Psoas muscle (tissue), 8 donors: ENCODE data around the gene CHD6. TPM values are rescaled to one million over a fixed set of nuclear protein-coding genes. Genes with fewer than 3 reads are reported as not detected.

ENCODE experiments used
- ATAC-seq, 4 donors: fragments of 200-7000 bp; cut with Tn5 transposase; one replicate each; pipeline ENCODE4 v1.9.1; 2020; ENCODE audit warnings: moderate library complexity in 3 of 4, mild to moderate bottlenecking in 2 of 4
- DNase-seq, 2 donors: peaks; one replicate each; pipeline ENCODE4 v3.0.0-alpha.2; 2020
- H3K27ac ChIP-seq: fragments of 200-600 bp; one replicate; pipeline ENCODE4 v1.8.0; 2022
- H3K27me3 ChIP-seq, 3 donors: fragments of 200-600 bp in 1 of 3; one replicate each; pipeline versions ENCODE4 v1.6.1 to v1.8.0; 2013 to 2022; ENCODE audit warnings: low read length in 2 of 3, mild to moderate bottlenecking in 2 of 3, moderate library complexity in 1 of 3; ENCODE audit not compliant: insufficient read depth in 3 of 3
- H3K36me3 ChIP-seq, 2 donors: fragments of 200-600 bp in 1 of 2; one replicate each; pipeline versions ENCODE4 v1.6.1 to v1.8.0; 2013 to 2022; ENCODE audit warnings: low read depth in 1 of 2, mild to moderate bottlenecking in 1 of 2, moderate library complexity in 1 of 2; ENCODE audit not compliant: insufficient read depth in 1 of 2
- H3K4me1 ChIP-seq: fragments of 200-600 bp; one replicate; pipeline ENCODE4 v1.8.0; 2022
- H3K4me3 ChIP-seq: fragments of 200-600 bp; one replicate; pipeline ENCODE4 v1.8.0; 2022; ENCODE audit warnings: mild to moderate bottlenecking
- H3K9me3 ChIP-seq: fragments of 200-600 bp; one replicate; pipeline ENCODE4 v1.8.0; 2022
- WGBS, 3 donors: extraction: QIAGEN DNeasy Blood & Tissue Kit; methylation state at CpG; one replicate each; pipeline versions ENCODE4 v1.1.6 to v1.1.7; 2013; 5-methylcytosine and 5-hydroxymethylcytosine counted together
- intact Hi-C, 2 donors: fragments of 100-400 bp; cut with DNase I; formaldehyde crosslinking; loops; one replicate each; pipeline versions ENCODE4 v1.11.0 to v1.14.2; 2022
- polyA plus RNA-seq, 3 donors: library from polyadenylated mRNA; stranded (reverse); fragments of 200-250 nt; gene quantifications; one replicate each; pipeline ENCODE4 v1.2.3, GENCODE V29; 2013
- total RNA-seq, 4 donors: library from RNA; stranded (reverse); fragmentation: NEBNext Ultra II Directional in 2 of 4; extraction: Animal tissue kit (Norgen Biotek cat#: 25700) in 2 of 4; gene quantifications; one replicate each; pipeline versions ENCODE4 v1.2.1 to v1.2.4, GENCODE V29; 2021 to 2023
- TF ChIP-seq, protein P1 (sequence below): fragments of 200-600 bp; IDR thresholded peaks from one replicate; pipeline ENCODE4 v1.8.0; 2022; ENCODE audit warnings: antibody characterized with exemption
- donor health status: healthy with polysubstance abuse.
- donor health status: DM: no; HTN: no; CAD: no; lungs with moderate emphysema.
- donor health status: Bipolar disorder and iron deficiency.
- donor health status: healthy.
- donor health status: DM: yes; HTN: yes; CAD: no.
- donor health status: DM: no; HTN: no; CAD: no.
- donor health status: DM: no; HTN: no; CAD: no.
- donor health status: DM: yes; HTN: yes; CAD: no.

The CHD6 gene
- total and polyA plus RNA-seq, 7 donors: 1.7 to 30.4 (median 17.2) TPM

DNA sequence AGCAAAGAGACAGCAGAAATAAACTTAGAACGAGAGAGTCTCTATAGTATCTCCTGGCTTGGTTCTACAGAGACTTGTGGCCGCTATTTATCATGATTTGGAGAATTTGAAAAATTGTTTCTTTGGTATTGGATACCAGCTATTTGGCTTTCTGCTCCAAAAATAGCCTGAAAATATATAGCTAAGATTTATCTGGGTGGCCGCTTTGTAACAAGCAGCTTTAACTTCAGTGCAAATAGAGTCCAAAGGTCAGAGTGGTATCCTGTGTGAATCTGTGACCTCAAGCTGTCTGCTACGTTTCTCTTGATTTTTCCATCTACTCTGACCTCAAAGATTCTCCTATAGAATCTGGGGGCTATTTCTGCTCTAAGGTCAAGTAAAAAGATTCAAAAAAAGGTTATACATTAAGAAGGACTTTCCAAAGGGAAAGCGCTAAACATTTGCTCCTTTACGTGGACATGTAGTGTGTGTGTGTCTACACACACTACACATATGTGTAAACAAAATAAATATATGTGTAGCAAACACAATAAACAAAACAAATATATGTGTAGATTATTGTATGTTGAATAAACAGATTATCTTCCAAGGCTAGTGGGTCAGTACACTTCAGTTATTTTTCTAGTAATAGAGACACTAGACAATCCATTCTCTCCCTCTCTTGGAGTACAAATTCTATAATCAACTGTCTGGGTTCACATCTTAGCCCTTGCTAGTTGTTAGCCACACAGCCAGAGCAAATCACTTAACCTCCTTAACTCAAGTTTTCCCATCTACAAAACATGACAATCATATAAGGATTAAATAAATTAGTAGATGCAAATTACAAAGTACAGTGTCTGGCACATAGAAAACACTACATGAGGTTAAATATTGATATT is 40.8 kb downstream of the CHD6 start:
- Histone ChIP-seq H3K36me3 (no peaks in the 10 kb centered on the region), H3K4me1 (peaks cover 31% of the 10 kb centered on the region), H3K4me3 (no peak overlapping the region), H3K27ac (no peak overlapping the region), H3K27me3 (no peaks in the 10 kb centered on the region), H3K9me3 (no peaks in the 10 kb centered on the region)
- no peak for ATAC-seq
- intact Hi-C loops: no loop called here
- no peak for DNase-seq
- 66 to 80% (median 71%) methylated on average over 6 of the region's 6 CpGs for WGBS, 3 donors
- TF ChIP-seq, protein P1, sequence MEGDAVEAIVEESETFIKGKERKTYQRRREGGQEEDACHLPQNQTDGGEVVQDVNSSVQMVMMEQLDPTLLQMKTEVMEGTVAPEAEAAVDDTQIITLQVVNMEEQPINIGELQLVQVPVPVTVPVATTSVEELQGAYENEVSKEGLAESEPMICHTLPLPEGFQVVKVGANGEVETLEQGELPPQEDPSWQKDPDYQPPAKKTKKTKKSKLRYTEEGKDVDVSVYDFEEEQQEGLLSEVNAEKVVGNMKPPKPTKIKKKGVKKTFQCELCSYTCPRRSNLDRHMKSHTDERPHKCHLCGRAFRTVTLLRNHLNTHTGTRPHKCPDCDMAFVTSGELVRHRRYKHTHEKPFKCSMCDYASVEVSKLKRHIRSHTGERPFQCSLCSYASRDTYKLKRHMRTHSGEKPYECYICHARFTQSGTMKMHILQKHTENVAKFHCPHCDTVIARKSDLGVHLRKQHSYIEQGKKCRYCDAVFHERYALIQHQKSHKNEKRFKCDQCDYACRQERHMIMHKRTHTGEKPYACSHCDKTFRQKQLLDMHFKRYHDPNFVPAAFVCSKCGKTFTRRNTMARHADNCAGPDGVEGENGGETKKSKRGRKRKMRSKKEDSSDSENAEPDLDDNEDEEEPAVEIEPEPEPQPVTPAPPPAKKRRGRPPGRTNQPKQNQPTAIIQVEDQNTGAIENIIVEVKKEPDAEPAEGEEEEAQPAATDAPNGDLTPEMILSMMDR: no peak

DNA sequence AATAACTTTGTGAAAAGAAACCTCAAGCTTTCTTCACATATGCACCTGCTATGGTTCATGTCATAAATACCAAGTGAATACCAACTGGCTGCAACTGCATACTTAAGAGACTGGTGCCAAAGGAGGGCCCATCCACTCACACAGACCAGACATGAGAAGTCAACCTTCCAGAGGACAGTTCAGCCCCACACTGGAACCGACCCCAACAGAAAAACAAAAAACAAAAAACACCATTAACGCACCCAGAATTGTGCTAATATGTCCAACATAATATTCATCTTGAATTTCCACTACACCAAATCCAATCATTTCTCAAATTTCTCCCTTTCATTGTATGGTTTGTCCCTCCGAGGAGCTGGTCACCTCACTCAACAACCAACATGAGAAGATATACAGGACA is 42.8 kb downstream of the CHD6 start:
- TF ChIP-seq, protein P1: no peak
- no peaks in the 10 kb centered on the region for H3K36me3 ChIP-seq
- no peak overlapping the region for H3K27ac ChIP-seq
- intact Hi-C loops: no loop called here
- peaks cover 43% of the 10 kb centered on the region for H3K4me1 ChIP-seq
- H3K9me3 ChIP-seq: no peaks in the 10 kb centered on the region
- H3K4me3 ChIP-seq: no peak overlapping the region
- 91 to 94% (median 92%) methylated on average over 3 of the region's 3 CpGs for WGBS, 3 donors
- H3K27me3 ChIP-seq: no peaks in the 10 kb centered on the region
- ATAC-seq (no peak), DNase-seq (no peak)

DNA sequence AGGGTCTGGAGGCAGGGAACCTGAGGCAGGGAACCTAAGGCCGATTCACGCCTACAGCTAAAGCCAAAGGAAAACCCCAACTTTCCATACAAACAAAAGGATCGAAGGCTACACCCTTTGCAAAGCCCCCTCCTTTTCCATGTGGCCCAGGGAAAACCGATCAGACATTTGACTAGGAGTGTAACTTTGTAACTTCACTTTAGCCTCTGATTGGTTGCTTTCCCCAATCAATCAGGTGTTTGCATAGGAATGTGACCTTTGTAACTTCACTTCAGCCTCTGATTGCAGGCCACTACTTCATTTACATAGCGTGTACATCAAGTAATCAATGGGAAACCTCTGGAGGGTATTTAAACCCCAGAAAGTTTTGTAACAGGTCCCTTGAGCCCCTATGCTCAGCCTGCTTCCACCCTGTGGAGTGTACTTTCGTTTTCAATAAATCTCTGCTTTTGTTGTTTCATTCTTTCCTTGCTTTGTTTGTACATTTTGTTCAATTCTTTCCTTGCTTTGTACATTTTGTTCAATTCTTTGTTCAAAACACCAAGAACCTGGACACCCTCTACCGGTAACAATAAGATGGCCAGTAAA is 43.3 kb downstream of the CHD6 start:
- 90 to 92% (median 92%) methylated on average over 7 of the region's 7 CpGs for WGBS, 3 donors
- no peaks in the 10 kb centered on the region for H3K27me3 ChIP-seq
- intact Hi-C loops: no loop called here
- H3K9me3 ChIP-seq: no peaks in the 10 kb centered on the region
- peaks cover 44% of the 10 kb centered on the region for H3K4me1 ChIP-seq
- no peak for DNase-seq
- H3K27ac ChIP-seq: no peak overlapping the region
- H3K36me3 ChIP-seq: no peaks in the 10 kb centered on the region
- H3K4me3 ChIP-seq: no peak overlapping the region
- ATAC-seq: no peak
- TF ChIP-seq, protein P1: no peak

DNA sequence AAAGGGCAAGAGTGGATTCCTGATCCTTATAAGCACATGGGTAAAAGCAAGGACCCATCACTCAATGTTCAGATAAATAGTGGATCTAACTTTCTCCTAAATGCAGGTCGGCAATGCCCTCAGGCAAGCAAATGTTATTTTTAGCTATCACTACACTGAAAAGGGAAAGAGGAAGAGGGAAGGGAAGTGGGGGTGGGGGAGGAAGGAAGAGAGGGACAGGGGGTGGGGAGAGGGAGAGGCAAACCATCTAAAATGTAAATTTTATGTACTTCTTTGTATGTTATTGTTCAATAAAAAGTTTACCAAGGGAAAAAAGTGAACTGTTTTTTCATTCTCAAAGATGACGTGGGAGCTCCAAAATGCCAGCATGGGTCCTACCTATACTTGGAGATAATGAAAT is 44.2 kb downstream of the CHD6 start:
- TF ChIP-seq, protein P1: no peak
- peak in 1 of 4 donors; percentile 39 for ATAC-seq
- Histone ChIP-seq H3K4me3 (no peak overlapping the region), H3K4me1 (peaks cover 46% of the 10 kb centered on the region), H3K36me3 (no peaks in the 10 kb centered on the region), H3K27ac (no peak overlapping the region), H3K27me3 (no peaks in the 10 kb centered on the region), H3K9me3 (no peaks in the 10 kb centered on the region)
- 36 to 42% (median 36%) methylated on average over 2 of the region's 2 CpGs for WGBS, 3 donors
- DNase-seq: no peak
- intact Hi-C loops: no loop called here
